GM12878 (cell line): ENCODE data around the gene MYH6. TPM values are rescaled to one million over a fixed set of nuclear protein-coding genes. Genes with fewer than 3 reads are reported as not detected.
"Not testable (repeated sequence)": the region's sequence is repeated elsewhere in the genome, so short reads cannot be mapped to it uniquely, and the experiment has no call there.

Experiments
- ATAC-seq: fragments of 200-7000 bp; cut with Tn5 transposase; 3 replicates; pipeline ENCODE4 v1.9.1; 2020; ENCODE audit warnings: mild to moderate bottlenecking, moderate library complexity
- BruUV-seq: library from RNA; stranded (reverse); fragments of 400-500 nt; replicated peaks from 2 replicates; lab custom pipeline; 2021; lab: Mats Ljungman, UMichigan
- CTCF ChIA-PET: fragments of 300-600 bp; sonication (Branson Sonifier 250); formaldehyde crosslinking; extraction: SDS; loops from one replicate; lab custom pipeline; 2021; ENCODE audit warnings: inconsistent platforms; lab: Yijun Ruan, JAX
- POLR2A ChIA-PET: fragments of 350-600 bp; formaldehyde crosslinking; extraction: SDS; loops from one replicate; lab custom pipeline; 2021; ENCODE audit warnings: inconsistent platforms; lab: Charles Lee
- RAD21 ChIA-PET: fragments of 300-600 bp; sonication (Branson Sonifier 250); formaldehyde crosslinking; loops from one replicate; lab custom pipeline; 2023; ENCODE audit warnings: antibody characterized with exemption; ENCODE audit not compliant: unreplicated experiment; lab: Charles Lee
- SMC1A ChIA-PET: fragments of 300-600 bp; sonication (Branson Sonifier 250); formaldehyde crosslinking; loops from one replicate; lab custom pipeline; 2023; ENCODE audit not compliant: unreplicated experiment, uncharacterized antibody; lab: Charles Lee
- DNase-seq: peaks from one replicate; pipeline ENCODE4 v3.0.0-alpha.2; 2011; ENCODE audit warnings: low read depth, low spot score
- FAIRE-seq: peaks from 3 replicates; lab custom pipeline; 2011; peaks lifted over from hg19 to GRCh38; lab: Jason Lieb, UNC
- H2AFZ ChIP-seq: 2 replicates; pipeline ENCODE4 v1.6.0; 2011; ENCODE audit warnings: low read depth, low read length, control low read depth; ENCODE audit not compliant: control insufficient read depth
- H3K27ac ChIP-seq: 2 replicates; pipeline ENCODE4 v1.5.1; 2011; ENCODE audit warnings: control low read depth; ENCODE audit not compliant: control insufficient read depth, insufficient read depth
- H3K27me3 ChIP-seq, 2 experiments: replicated peaks in 1 of 2; 2 replicates each; pipeline versions ENCODE4 v1.6.0 to v1.6.1; 2011; ENCODE audit warnings: low read length in 1 of 2; ENCODE audit not compliant: control insufficient read depth in 2 of 2, insufficient read depth in 2 of 2
- H3K36me3 ChIP-seq, 2 experiments: 2 replicates each; pipeline ENCODE4 v1.5.1; 2011; ENCODE audit warnings: low read length in 1 of 2; ENCODE audit not compliant: control insufficient read depth in 2 of 2, insufficient read depth in 2 of 2
- H3K4me1 ChIP-seq: 2 replicates; pipeline ENCODE4 v1.6.1; 2011; ENCODE audit warnings: mild to moderate bottlenecking, low read length, moderate library complexity, mixed read lengths; ENCODE audit not compliant: control insufficient read depth, insufficient read depth
- H3K4me2 ChIP-seq: 2 replicates; pipeline ENCODE4 v1.6.0; 2011; ENCODE audit warnings: control low read depth; ENCODE audit not compliant: control insufficient read depth, insufficient read depth
- H3K4me3 ChIP-seq: fragments of 200-600 bp; sonication (generic); 2 replicates; pipeline ENCODE4 v1.5.1; 2016
- H3K79me2 ChIP-seq: 2 replicates; pipeline ENCODE4 v1.6.0; 2011; ENCODE audit warnings: low read length; ENCODE audit not compliant: control insufficient read depth, insufficient read depth
- H3K9ac ChIP-seq: 2 replicates; pipeline ENCODE4 v1.8.0; 2011; ENCODE audit warnings: low read length, control low read depth, mixed read lengths; ENCODE audit not compliant: control insufficient read depth, insufficient read depth
- H3K9me3 ChIP-seq: replicated peaks from 3 replicates; pipeline ENCODE4 v1.5.1; 2011; ENCODE audit warnings: mild to moderate bottlenecking, low read length; ENCODE audit not compliant: control insufficient read depth, insufficient read depth
- H4K20me1 ChIP-seq: 2 replicates; pipeline ENCODE4 v1.6.0; 2011; ENCODE audit not compliant: control insufficient read depth, insufficient read depth
- BHLHE40 ChIP-seq, 2 experiments: fragments of 450-650 bp in 1 of 2; IDR thresholded peaks; 2 replicates each; pipeline ENCODE4 v1.6.1; 2011 to 2017; ENCODE audit warnings: low read depth in 2 of 2, borderline replicate concordance in 1 of 2, improper control_type of control experiment in 1 of 2, low read length in 1 of 2, mild to moderate bottlenecking in 1 of 2
- WGBS: methylation state at CpG from one replicate; pipeline ENCODE4 v1.1.6; 2016; ENCODE audit warnings: low lambda C conversion rate; ENCODE audit not compliant: insufficient replicate concordance, insufficient coverage; ENCODE audit errors: missing lambda C conversion rate; 5-methylcytosine and 5-hydroxymethylcytosine counted together
- in situ Hi-C: fragments of 300-500 bp; cut with MboI; formaldehyde crosslinking; loops from 9 replicates; pipeline ENCODE4 v1.14.3; 2018; ENCODE audit warnings: mixed read lengths
- intact Hi-C: fragments of 100-400 bp; cut with micrococcal nuclease; formaldehyde crosslinking; loops from one replicate; pipeline ENCODE4 v1.14.2; 2022; ENCODE audit not compliant: unreplicated experiment
- polyA plus RNA-seq, 11 experiments: library from polyadenylated mRNA; depleted of rRNA in 4 of 11; unstranded in 6 of 11; stranded (reverse) in 5 of 11; fragments of >200 nt; fragmentation: Nextera tagmentation in 4 of 11; fragmentation: Illumina TruSeq in 1 of 11; extraction: Ambion mirVana in 4 of 11; extraction: Trizol in 1 of 11; gene quantifications; 1 replicate in 1 of 11; 2 replicates in 10 of 11; pipeline versions ENCODE4 v1.2.1 to v1.2.3, GENCODE V29; 2011 to 2016; ENCODE audit warnings: inconsistent platforms in 2 of 11, missing spikeins in 2 of 11, low read depth in 1 of 11
- total RNA-seq, 4 experiments: library from RNA; depleted of rRNA in 3 of 4; stranded (reverse); fragments of >200 nt in 3 of 4; fragmentation: Illumina TruSeq in 1 of 4; extraction: Trizol in 1 of 4; gene quantifications; 2 replicates each; pipeline versions ENCODE4 v1.2.1 to v1.2.3, GENCODE V29; 2013 to 2021
- TF ChIP-seq, protein P1 (sequence below): fragments of 450-650 bp; IDR thresholded peaks from 2 replicates; pipeline ENCODE4 v1.6.1; 2016; ENCODE audit warnings: mild to moderate bottlenecking

The MYH6 gene
- total and polyA plus RNA-seq, 10 of the 15 experiments (the other 5 are each of a cell fraction or from before 2014, with no cell fraction given) = 0.01 to 0.84 (median 0.05) TPM; not detected in 7

DNA sequence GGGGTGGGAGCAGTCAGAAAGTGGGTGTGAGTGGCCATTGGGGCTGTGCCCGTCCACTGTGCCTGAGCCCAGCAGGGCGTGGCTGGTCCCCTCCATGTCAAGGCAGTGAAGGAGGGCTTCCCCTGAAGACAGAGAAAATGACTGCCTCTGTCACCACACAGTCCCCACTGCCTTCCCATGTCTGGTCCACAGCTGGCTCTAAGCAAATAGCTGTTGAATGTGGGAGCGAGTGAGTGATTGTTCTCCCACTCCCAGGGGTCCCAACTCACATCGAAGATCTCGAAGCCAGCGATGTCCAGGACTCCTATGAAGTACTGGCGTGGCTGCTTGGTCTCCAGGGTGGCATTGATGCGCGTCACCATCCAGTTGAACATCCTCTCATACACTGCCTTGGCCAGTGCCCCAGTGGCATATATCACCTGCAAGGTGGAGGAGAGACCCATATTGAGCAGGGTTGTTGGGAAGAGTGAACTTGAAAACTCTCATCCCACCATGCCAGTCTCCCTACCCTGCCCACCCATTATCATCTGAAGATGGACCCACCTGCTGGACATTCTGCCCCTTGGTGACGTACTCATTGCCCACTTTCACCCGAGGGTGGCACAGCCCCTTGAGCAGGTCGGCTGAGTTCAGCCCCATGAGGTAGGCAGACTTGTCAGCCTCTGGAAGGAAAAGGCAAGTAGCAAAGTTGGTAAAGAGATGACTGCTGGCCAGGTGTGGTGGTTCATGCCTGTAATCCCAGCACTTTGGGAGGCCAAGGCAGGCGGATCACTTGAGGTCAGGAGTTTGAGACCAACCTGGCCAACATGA, 20.8 kb upstream of the MYH6 start:
- SMC1A ChIA-PET = no interaction called here
- H3K4me3 ChIP-seq = no peak overlapping the region

DNA sequence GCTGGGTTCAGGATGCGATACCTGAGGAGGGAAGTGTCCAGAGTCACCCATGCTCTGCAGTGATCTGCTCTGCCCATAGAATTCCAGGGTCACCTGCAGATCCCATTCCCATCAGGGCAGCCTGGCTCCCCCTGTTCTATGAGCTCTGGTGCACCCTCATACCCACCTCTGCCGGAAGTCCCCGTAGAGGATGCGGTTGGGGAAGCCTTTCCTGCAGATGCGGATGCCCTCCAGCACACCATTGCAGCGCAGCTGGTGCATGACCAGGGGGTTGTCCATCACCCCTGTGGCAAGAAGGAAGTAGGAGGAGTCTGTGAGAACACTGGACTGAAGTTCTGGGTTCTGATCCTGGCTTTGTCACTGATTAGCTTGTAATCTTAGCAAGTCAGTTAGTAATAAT, 17.7 kb upstream of the MYH6 start:
- CTCF ChIA-PET, DNase-seq: not testable (repeated sequence)

More for the DNA sequence above, 20.8 kb upstream of the MYH6 start:
- WGBS = 38% methylated on average over 13 of the region's 13 CpGs
- no peak for TF ChIP-seq BHLHE40 (IDR thresholded peaks at IDR 0.05; ENCODE audit: borderline replicate concordance in 1 of 2, low read depth in 2 of 2, low read length in 1 of 2)
- Histone ChIP-seq H3K9me3 (no peaks in the 10 kb centered on the region), H2AFZ (no peak overlapping the region), H3K4me1 (no peaks in the 10 kb centered on the region), H3K27me3 (no peaks in the 10 kb centered on the region; a peak in 2 of 4 replicates), H3K4me2 (no peak overlapping the region), H4K20me1 (no peaks in the 10 kb centered on the region), H3K27ac (no peak overlapping the region), H3K9ac (no peak overlapping the region), H3K36me3 (no peaks in the 10 kb centered on the region; a peak in 1 of 4 replicates), H3K79me2 (no peaks in the 10 kb centered on the region)
- BruUV-seq = no TSS peak
- ATAC-seq (no peak), DNase-seq (no peak), FAIRE-seq (no peak)
- POLR2A ChIA-PET = no interaction called here
- RAD21 ChIA-PET = no interaction called here
- CTCF ChIA-PET = no interaction called here
- intact Hi-C loops = no loop called here
- in situ Hi-C loops = no loop called here

More for the DNA sequence above, 17.7 kb upstream of the MYH6 start:
- H3K27ac ChIP-seq, RAD21 ChIA-PET, H3K4me2 ChIP-seq, H3K4me3 ChIP-seq, H4K20me1 ChIP-seq, H3K27me3 ChIP-seq, H3K79me2 ChIP-seq, H3K36me3 ChIP-seq, BruUV-seq, in situ Hi-C loops, H2AFZ ChIP-seq, H3K4me1 ChIP-seq, SMC1A ChIA-PET, H3K9ac ChIP-seq, FAIRE-seq, intact Hi-C loops, POLR2A ChIA-PET, H3K9me3 ChIP-seq: not testable (repeated sequence)
- TF ChIP-seq, protein P1, sequence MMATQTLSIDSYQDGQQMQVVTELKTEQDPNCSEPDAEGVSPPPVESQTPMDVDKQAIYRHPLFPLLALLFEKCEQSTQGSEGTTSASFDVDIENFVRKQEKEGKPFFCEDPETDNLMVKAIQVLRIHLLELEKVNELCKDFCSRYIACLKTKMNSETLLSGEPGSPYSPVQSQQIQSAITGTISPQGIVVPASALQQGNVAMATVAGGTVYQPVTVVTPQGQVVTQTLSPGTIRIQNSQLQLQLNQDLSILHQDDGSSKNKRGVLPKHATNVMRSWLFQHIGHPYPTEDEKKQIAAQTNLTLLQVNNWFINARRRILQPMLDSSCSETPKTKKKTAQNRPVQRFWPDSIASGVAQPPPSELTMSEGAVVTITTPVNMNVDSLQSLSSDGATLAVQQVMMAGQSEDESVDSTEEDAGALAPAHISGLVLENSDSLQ = 0 out of 2 replicates have a peak, but pooled peaks have one; percentile 36
- 10% methylated on average over 6 of the region's 6 CpGs for WGBS
- peak; percentile 51 for ATAC-seq
